Type B pancreatic cell (in vitro differentiated cells): ENCODE results near the gene ALX4. TPM values are rescaled to one million over a fixed set of nuclear protein-coding genes. Genes with fewer than 3 reads are reported as not detected.

Source experiments
- DNase-seq: peaks from one replicate; pipeline ENCODE4 v3.0.0; 2021; ENCODE audit warnings: mixed read lengths; ENCODE audit not compliant: unreplicated experiment; ENCODE audit errors: extremely low spot score
- H3K27ac Mint-ChIP-seq: 2 replicates; pipeline ENCODE4 v1.8.0; 2021; ENCODE audit warnings: mild to moderate bottlenecking, mixed read lengths
- H3K27me3 Mint-ChIP-seq: 2 replicates; pipeline ENCODE4 v1.8.0; 2021; ENCODE audit warnings: mixed read lengths
- H3K36me3 Mint-ChIP-seq: 2 replicates; pipeline ENCODE4 v1.8.0; 2021; ENCODE audit warnings: mixed read lengths
- H3K4me1 Mint-ChIP-seq: one replicate; pipeline ENCODE4 v1.8.0; 2021; ENCODE audit warnings: mixed read lengths; ENCODE audit not compliant: unreplicated experiment
- H3K4me3 Mint-ChIP-seq: 2 replicates; pipeline ENCODE4 v1.8.0; 2021; ENCODE audit warnings: mild to moderate bottlenecking, mixed read lengths
- H3K9me3 Mint-ChIP-seq: 2 replicates; pipeline ENCODE4 v1.8.0; 2021; ENCODE audit warnings: mixed read lengths
- total RNA-seq: library from RNA; stranded (reverse); gene quantifications from 2 replicates; pipeline ENCODE4 v1.2.1, GENCODE V29; 2021; ENCODE audit warnings: low replicate concordance
- TF ChIP-seq, protein P1 (sequence below): fragments of 200-600 bp; sonication (generic); conservative IDR thresholded peaks from 2 replicates; pipeline ENCODE4 v1.5.0; 2021; ENCODE audit warnings: antibody characterized with exemption, mild to moderate bottlenecking

The ALX4 gene
- total RNA-seq, 1 donor from 2014 or later = 11.6 TPM

DNA sequence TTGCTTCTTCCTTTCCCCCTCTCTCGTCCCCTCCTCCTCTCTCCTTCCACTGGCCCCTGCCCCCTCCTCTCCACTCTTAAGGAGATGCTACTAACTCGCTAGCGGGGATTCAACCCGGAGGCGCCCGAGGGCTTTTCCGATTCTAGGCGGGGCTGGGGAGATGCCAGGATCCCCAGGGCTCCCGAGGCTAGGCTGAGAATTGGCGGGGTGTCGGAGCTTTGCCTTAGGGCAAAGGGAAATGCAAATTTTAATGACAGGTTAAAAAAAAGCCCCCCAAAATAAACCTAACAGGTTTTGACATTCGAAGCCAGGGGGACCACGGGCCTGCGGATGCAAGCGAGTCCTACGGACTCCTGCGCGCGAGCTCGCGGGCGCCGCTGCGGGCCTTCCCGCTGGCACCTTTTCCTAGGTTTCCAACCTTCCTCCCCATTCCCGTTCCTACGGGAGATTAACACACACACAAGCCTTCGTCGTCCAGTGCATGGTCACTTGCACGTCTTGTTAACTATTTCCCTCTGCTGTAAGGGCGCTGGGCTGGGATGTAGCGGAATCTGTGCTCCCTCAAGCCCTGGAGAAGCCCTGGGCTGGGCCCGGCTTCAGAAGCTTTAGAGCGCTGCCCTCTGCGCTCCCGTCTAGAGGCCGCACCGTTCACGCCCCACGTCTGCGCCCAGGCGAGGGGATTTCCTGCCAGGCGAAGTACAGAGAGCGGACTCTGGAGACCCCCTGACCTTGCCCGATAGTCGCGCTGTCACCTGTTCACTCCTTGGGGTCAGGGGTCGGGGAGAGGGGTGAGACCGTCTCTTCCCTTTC is 729 bp upstream of the ALX4 start:
- Mint-ChIP-seq H3K27ac (no peak overlapping the region), H3K9me3 (no peaks in the 10 kb centered on the region), H3K4me3 (peak overlapping the region; percentile 85), H3K27me3 (peaks cover 97% of the 10 kb centered on the region), H3K4me1 (peaks cover 26% of the 10 kb centered on the region), H3K36me3 (peaks cover 4% of the 10 kb centered on the region)
- no peak for DNase-seq
- TF ChIP-seq, protein P1, sequence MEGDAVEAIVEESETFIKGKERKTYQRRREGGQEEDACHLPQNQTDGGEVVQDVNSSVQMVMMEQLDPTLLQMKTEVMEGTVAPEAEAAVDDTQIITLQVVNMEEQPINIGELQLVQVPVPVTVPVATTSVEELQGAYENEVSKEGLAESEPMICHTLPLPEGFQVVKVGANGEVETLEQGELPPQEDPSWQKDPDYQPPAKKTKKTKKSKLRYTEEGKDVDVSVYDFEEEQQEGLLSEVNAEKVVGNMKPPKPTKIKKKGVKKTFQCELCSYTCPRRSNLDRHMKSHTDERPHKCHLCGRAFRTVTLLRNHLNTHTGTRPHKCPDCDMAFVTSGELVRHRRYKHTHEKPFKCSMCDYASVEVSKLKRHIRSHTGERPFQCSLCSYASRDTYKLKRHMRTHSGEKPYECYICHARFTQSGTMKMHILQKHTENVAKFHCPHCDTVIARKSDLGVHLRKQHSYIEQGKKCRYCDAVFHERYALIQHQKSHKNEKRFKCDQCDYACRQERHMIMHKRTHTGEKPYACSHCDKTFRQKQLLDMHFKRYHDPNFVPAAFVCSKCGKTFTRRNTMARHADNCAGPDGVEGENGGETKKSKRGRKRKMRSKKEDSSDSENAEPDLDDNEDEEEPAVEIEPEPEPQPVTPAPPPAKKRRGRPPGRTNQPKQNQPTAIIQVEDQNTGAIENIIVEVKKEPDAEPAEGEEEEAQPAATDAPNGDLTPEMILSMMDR = no peak

DNA sequence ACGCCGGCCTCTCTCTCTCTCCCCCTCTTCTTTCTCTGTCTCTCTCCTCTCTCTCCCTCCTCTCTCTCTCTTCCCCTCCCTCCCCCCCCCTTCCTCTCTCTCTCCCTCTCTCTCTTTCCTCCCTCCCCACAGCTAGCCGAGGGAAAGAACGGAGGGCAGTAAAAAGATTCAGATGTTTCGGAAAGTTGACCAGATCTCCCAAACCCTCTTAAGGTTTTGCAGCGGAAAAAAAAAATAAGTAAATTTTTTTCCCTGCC is 195 bp upstream of the ALX4 start:
- Mint-ChIP-seq H3K27ac (no peak overlapping the region), H3K27me3 (peaks cover 97% of the 10 kb centered on the region), H3K4me3 (peak overlapping the region; percentile 85), H3K9me3 (no peaks in the 10 kb centered on the region), H3K36me3 (peaks cover 4% of the 10 kb centered on the region), H3K4me1 (peaks cover 32% of the 10 kb centered on the region)
- TF ChIP-seq, protein P1 = no peak
- DNase-seq = no peak

DNA sequence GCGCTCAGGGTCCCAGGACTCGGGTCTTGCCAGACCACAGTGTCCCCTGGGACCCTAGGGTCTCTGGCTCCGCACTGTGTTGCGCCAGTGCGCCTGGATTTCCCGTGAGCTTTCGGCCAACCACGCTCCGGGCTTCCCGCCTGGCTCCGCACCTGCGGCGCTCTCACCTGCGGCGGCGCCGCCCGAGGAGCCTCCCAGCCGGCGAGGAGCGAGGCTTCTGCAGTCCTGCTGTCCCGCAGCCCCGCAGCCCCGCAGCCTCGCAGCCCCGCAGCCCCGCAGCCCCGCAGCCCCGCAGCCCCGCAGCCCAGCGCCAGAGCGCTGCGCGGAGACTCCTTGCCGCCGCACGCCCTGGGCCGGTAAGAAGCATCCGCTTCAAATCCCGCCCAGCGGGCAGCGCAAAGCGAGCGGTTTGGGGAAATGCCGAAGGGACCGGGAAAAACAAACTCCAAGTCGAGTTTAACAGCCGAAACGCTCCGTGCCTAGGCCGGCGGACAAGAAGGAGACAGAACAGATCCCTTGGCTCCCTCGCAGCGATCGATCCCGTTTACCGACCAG is 939 bp downstream of the ALX4 start:
- Mint-ChIP-seq H3K9me3 (no peaks in the 10 kb centered on the region), H3K4me3 (peak overlapping the region; percentile 86), H3K4me1 (peaks cover 36% of the 10 kb centered on the region), H3K36me3 (peaks cover 4% of the 10 kb centered on the region), H3K27me3 (peaks cover 97% of the 10 kb centered on the region), H3K27ac (no peak overlapping the region)
- DNase-seq = no peak
- TF ChIP-seq, protein P1 = no peak

DNA sequence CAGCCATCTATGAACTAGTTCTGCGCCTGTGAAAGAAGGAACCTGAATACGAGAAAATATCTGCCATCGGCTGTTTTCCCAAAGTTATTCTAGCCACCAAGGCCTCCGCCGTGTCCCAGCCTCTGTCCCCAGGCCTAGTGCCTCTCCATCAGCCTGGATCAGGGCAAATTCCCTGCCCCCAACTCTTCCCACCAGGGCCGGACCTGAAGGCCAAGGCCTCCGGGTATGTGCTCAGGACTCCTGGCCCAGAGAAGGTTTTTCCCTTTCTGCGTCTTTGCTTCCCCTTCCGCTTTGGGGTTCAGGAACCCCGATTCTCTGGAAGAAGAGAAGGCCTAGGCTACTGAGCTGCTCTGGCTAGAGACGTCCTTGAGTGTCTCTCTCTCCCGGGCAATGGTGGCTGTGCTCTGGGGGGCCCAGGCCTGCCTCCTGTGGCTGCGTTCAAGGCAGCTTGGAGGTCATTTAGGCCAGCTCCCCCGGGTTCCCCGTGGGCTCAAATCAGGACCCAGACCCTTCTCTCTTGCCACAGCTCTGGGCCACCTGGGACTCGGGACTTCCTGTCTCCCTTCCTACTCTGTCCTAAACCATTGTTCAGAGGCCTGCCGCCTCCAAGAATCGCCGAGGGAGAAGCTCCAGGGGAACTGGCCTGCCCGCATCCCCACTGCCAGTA is 1.6 kb downstream of the ALX4 start:
- peaks cover 36% of the 10 kb centered on the region for H3K4me1 Mint-ChIP-seq
- no peak for DNase-seq
- H3K27me3 Mint-ChIP-seq = peaks cover 97% of the 10 kb centered on the region
- peaks cover 4% of the 10 kb centered on the region for H3K36me3 Mint-ChIP-seq
- no peak overlapping the region for H3K27ac Mint-ChIP-seq
- TF ChIP-seq, protein P1 = no peak
- no peaks in the 10 kb centered on the region for H3K9me3 Mint-ChIP-seq
- peak overlapping the region; percentile 86 for H3K4me3 Mint-ChIP-seq

DNA sequence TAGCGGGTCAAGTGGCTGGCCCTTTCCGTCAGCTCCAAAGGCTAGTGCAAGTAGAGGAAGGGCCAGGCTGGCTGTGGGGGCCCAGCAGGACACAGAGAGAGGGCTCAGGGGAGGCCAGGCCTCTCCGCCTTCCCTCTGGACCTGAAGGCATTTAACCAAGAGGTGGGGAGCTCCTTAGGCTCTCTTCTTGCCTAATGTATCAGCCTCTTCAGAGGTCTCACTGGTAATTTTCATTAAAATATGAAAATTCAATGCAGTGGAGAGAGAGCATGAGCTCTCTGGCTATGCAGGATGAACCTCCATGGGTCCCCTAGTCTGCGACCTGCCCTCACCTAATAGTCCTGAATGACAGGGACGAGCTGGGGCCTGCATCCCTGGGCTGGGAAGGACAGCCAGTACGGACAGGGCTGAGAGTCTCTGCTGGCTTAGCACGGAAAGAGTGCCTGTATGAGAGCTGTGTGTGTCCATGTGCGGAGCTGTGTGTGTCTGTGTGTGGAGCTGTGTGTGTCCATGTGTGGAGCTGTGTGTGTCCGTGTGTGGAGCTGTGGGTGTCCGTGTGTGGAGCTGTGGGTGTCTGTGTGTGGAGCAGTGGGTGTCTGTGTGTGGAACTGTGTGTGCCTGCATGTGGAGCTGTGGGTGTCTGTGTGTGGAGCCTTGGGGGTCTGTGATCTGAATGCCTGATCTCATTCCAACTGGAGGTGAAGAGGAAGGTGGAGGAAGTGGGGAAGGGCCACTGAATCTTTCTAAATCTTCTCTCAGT is 2.4 kb downstream of the ALX4 start:
- TF ChIP-seq, protein P1 = no peak
- peaks cover 36% of the 10 kb centered on the region for H3K4me1 Mint-ChIP-seq
- H3K4me3 Mint-ChIP-seq = peak overlapping the region; percentile 86
- peak overlapping the region; percentile 76 for H3K27ac Mint-ChIP-seq
- no peak for DNase-seq
- H3K9me3 Mint-ChIP-seq = no peaks in the 10 kb centered on the region
- peaks cover 4% of the 10 kb centered on the region for H3K36me3 Mint-ChIP-seq
- peaks cover 97% of the 10 kb centered on the region for H3K27me3 Mint-ChIP-seq
